Liver (tissue), 9 donors: ENCODE measurements around the gene CCDC92B. TPM values are rescaled to one million over a fixed set of nuclear protein-coding genes. Genes with fewer than 3 reads are reported as not detected.

Experiments used
- DNase-seq: peaks from one replicate; pipeline ENCODE4 v3.0.0-alpha.2; 2017; ENCODE audit warnings: low spot score
- H3K27ac ChIP-seq, 2 donors: one replicate each; pipeline ENCODE4 v1.7.0; 2013; ENCODE audit warnings: inconsistent platforms in 2 of 2, low read length in 2 of 2, control low read depth in 1 of 2, low read depth in 1 of 2, mild to moderate bottlenecking in 1 of 2
- H3K27me3 ChIP-seq, 4 donors: one replicate each; pipeline versions ENCODE4 v1.6.1 to v1.7.0; 2013; ENCODE audit warnings: low read length in 3 of 4, inconsistent platforms in 1 of 4, mild to moderate bottlenecking in 1 of 4, moderate library complexity in 1 of 4; ENCODE audit not compliant: control insufficient read depth in 4 of 4, insufficient read depth in 4 of 4
- H3K36me3 ChIP-seq, 4 donors: one replicate each; pipeline versions ENCODE4 v1.6.1 to v1.7.0; 2013; ENCODE audit warnings: low read length in 3 of 4, mild to moderate bottlenecking in 3 of 4, low read depth in 1 of 4, moderate library complexity in 1 of 4; ENCODE audit not compliant: control insufficient read depth in 4 of 4, insufficient read depth in 3 of 4
- H3K4me1 ChIP-seq, 4 donors: one replicate each; pipeline versions ENCODE4 v1.6.1 to v1.7.0; 2013; ENCODE audit warnings: low read length in 3 of 4, mild to moderate bottlenecking in 3 of 4, moderate library complexity in 1 of 4; ENCODE audit not compliant: control insufficient read depth in 4 of 4, insufficient read depth in 4 of 4
- H3K4me3 ChIP-seq, 3 donors: one replicate each; pipeline versions ENCODE4 v1.6.1 to v1.7.0; 2013; ENCODE audit warnings: low read length in 3 of 3, control low read depth in 1 of 3, low read depth in 1 of 3, mild to moderate bottlenecking in 1 of 3
- H3K9ac ChIP-seq, 2 donors: one replicate each; pipeline ENCODE4 v1.7.0; 2013; ENCODE audit warnings: low read length in 2 of 2, mild to moderate bottlenecking in 2 of 2, moderate library complexity in 2 of 2, control low read depth in 1 of 2, low read depth in 1 of 2
- H3K9me3 ChIP-seq, 4 donors: one replicate each; pipeline versions ENCODE4 v1.6.1 to v1.7.0; 2013; ENCODE audit warnings: low read length in 3 of 4; ENCODE audit not compliant: control insufficient read depth in 4 of 4
- ATF3 ChIP-seq: IDR thresholded peaks from 2 replicates; pipeline ENCODE4 v1.6.1; 2016; ENCODE audit warnings: antibody characterized with exemption
- CTCF ChIP-seq: fragments of 150-350 bp; IDR thresholded peaks from 2 replicates; pipeline ENCODE4 v1.5.1; 2017; ENCODE audit warnings: improper control_type of control experiment, low read depth, low read length; ENCODE audit not compliant: missing input control
- EGR1 ChIP-seq, 2 donors: IDR thresholded peaks; 2 replicates each; pipeline ENCODE4 v1.6.1; 2016 to 2018; ENCODE audit warnings: antibody characterized with exemption in 2 of 2, low read depth in 2 of 2
- FOXA1 ChIP-seq: IDR thresholded peaks from 2 replicates; pipeline ENCODE4 v1.6.1; 2016; ENCODE audit warnings: antibody characterized with exemption
- FOXA2 ChIP-seq: IDR thresholded peaks from 2 replicates; pipeline ENCODE4 v1.6.1; 2016; ENCODE audit warnings: antibody characterized with exemption
- GABPA ChIP-seq, 2 donors: IDR thresholded peaks in 1 of 2; conservative IDR thresholded peaks in 1 of 2; 2 replicates each; pipeline ENCODE4 v1.6.1; 2016; ENCODE audit warnings: antibody characterized with exemption in 2 of 2, mild to moderate bottlenecking in 1 of 2, moderate library complexity in 1 of 2
- HNF4A ChIP-seq, 2 donors: conservative IDR thresholded peaks; 2 replicates each; pipeline ENCODE4 v1.6.1; 2016; ENCODE audit warnings: antibody characterized with exemption in 2 of 2, mild to moderate bottlenecking in 2 of 2
- HNF4G ChIP-seq: IDR thresholded peaks from 2 replicates; pipeline ENCODE4 v1.6.1; 2016; ENCODE audit warnings: antibody characterized with exemption
- JUND ChIP-seq, 2 donors: IDR thresholded peaks; 2 replicates each; pipeline ENCODE4 v1.6.1; 2016; ENCODE audit warnings: antibody characterized with exemption in 2 of 2
- MAX ChIP-seq: IDR thresholded peaks from 2 replicates; pipeline ENCODE4 v1.6.1; 2016; ENCODE audit warnings: antibody characterized with exemption
- NR2F2 ChIP-seq: IDR thresholded peaks from 2 replicates; pipeline ENCODE4 v1.6.1; 2016; ENCODE audit warnings: antibody characterized with exemption
- RAD21 ChIP-seq, 2 donors: IDR thresholded peaks; 2 replicates each; pipeline ENCODE4 v1.6.1; 2016; ENCODE audit warnings: antibody characterized with exemption in 2 of 2, mild to moderate bottlenecking in 2 of 2
- REST ChIP-seq: IDR thresholded peaks from 2 replicates; pipeline ENCODE4 v1.6.1; 2016; ENCODE audit warnings: antibody characterized with exemption, mild to moderate bottlenecking
- RXRA ChIP-seq, 2 donors: IDR thresholded peaks; 2 replicates each; pipeline ENCODE4 v1.6.1; 2017 to 2018; ENCODE audit warnings: antibody characterized with exemption in 2 of 2, mild to moderate bottlenecking in 1 of 2
- SP1 ChIP-seq: IDR thresholded peaks from 2 replicates; pipeline ENCODE4 v1.6.1; 2018; ENCODE audit warnings: antibody characterized with exemption, mild to moderate bottlenecking
- TAF1 ChIP-seq: conservative IDR thresholded peaks from 2 replicates; pipeline ENCODE4 v1.6.1; 2016; ENCODE audit warnings: antibody characterized with exemption, mild to moderate bottlenecking
- YY1 ChIP-seq: IDR thresholded peaks from 2 replicates; pipeline ENCODE4 v1.6.1; 2016; ENCODE audit warnings: antibody characterized with exemption, mild to moderate bottlenecking
- ZBTB33 ChIP-seq: IDR thresholded peaks from 2 replicates; pipeline ENCODE4 v1.6.1; 2016; ENCODE audit warnings: antibody characterized with exemption
- WGBS: extraction: QIAGEN DNeasy Blood & Tissue Kit; methylation state at CpG from one replicate; pipeline ENCODE4 v1.1.7; 2013; 5-methylcytosine and 5-hydroxymethylcytosine counted together
- polyA plus RNA-seq, 2 donors: library from polyadenylated mRNA; stranded (reverse) in 1 of 2; unstranded in 1 of 2; fragments of 200-250 nt in 1 of 2; fragments of >200 nt in 1 of 2; fragmentation: Nextera tagmentation in 1 of 2; extraction: Ambion mirVana in 1 of 2; gene quantifications; one replicate each; pipeline versions ENCODE4 v1.2.1 to v1.2.3, GENCODE V29; 2013 to 2015
- total RNA-seq, 2 donors: library from RNA; depleted of rRNA; stranded (reverse); fragments of >200 nt; gene quantifications; one replicate each; pipeline ENCODE4 v1.2.3, GENCODE V29; 2014
- donor health status: healthy.
- donor health status: healthy.
- donor health status: healthy.
- donor health status: healthy.
- donor health status: healthy.

Gene CCDC92B
- total and polyA plus RNA-seq, 4 donors: not detected

GRCh38 chr17:2689411-2690164 lies 59.9 kb downstream of the CCDC92B start:
- Histone ChIP-seq H3K9ac (no peak overlapping the region), H3K4me1 (no peaks in the 10 kb centered on the region), H3K4me3 (no peak overlapping the region), H3K27ac (no peak overlapping the region), H3K27me3 (no peaks in the 10 kb centered on the region), H3K9me3 (no peaks in the 10 kb centered on the region), H3K36me3 (peaks cover 13 to 38% (median 26%) of the 10 kb centered on the region in 4 donors)
- 82% methylated on average over 40 of the region's 40 CpGs for WGBS
- peak; percentile 32 for DNase-seq
- TF ChIP-seq EGR1 (IDR thresholded peaks at IDR 0.05; ENCODE audit: low read depth in 2 of 2): no peak
- no peak for TF ChIP-seq ATF3
- TF ChIP-seq FOXA2: no peak
- TF ChIP-seq GABPA (IDR thresholded peaks at IDR 0.05 in 1 of 2, conservative IDR thresholded peaks at IDR 0.05 in 1 of 2): no peak
- TF ChIP-seq REST: no peak
- TF ChIP-seq HNF4G: no peak
- no peak for TF ChIP-seq SP1
- TF ChIP-seq MAX: no peak
- no peak for TF ChIP-seq RAD21 (IDR thresholded peaks at IDR 0.05)
- TF ChIP-seq JUND (IDR thresholded peaks at IDR 0.05): no peak
- TF ChIP-seq YY1: no peak
- no peak for TF ChIP-seq ZBTB33
- TF ChIP-seq NR2F2: no peak
- no peak for TF ChIP-seq FOXA1
- TF ChIP-seq CTCF: no peak
- TF ChIP-seq TAF1: no peak
- TF ChIP-seq RXRA (IDR thresholded peaks at IDR 0.05): no peak
- TF ChIP-seq HNF4A (conservative IDR thresholded peaks at IDR 0.05): no peak
